ENCODE measurements around the gene CHD8. TPM values are rescaled to one million over a fixed set of nuclear protein-coding genes. Genes with fewer than 3 reads are reported as not detected.
A peak's percentile ranks its signal among the peaks of the same experiment; 100 is the strongest.

The CHD8 gene
- total and polyA plus RNA-seq, 2 experiments from 2014 or later: 21.2 to 35.9 TPM

DNA sequence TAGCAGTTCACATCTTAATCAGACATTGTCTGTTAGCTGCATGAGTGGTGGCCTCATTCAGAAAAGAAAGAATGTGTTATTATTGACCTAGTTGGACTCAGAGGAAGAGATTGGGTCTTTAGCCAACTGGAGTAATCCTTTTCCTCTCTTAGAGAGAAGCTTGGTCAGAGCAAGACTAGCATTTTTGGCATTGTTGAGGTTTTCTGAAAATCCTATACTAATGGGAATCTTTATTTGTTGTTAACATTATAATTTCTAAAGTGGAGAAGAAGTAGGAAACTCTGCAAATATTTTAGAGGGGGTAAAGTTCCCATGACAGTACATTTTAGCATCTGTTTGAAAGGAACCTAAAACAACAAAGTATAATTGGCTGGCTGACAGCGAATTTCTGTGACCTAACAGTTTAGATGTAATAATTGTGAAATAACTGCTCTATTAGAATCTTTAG, 30.7 kb upstream of the CHD8 start:
- Histone ChIP-seq H3K36me3 (ENCODE audit: low read depth) (peaks cover 38% of the 10 kb centered on the region), H3K27me3 (replicated peaks; ENCODE audit: insufficient read depth) (no peaks in the 10 kb centered on the region), H3K9ac (peak overlapping the region; percentile 26), H3K9me2 (ENCODE audit: insufficient read depth) (no peaks in the 10 kb centered on the region), H3K79me2 (ENCODE audit: insufficient read depth) (peaks cover 59% of the 10 kb centered on the region), H3K4me3 (no peak overlapping the region), H3K4me1 (ENCODE audit: insufficient read depth) (peaks cover 17% of the 10 kb centered on the region), H3K4me2 (ENCODE audit: unreplicated experiment) (peak overlapping the region; percentile 37), H2AFZ (no peak overlapping the region), H4K20me1 (ENCODE audit: insufficient read depth) (peaks cover 7% of the 10 kb centered on the region; the same call in 1 of the 2 replicates), H3F3A (ENCODE audit: insufficient read depth) (peaks cover 22% of the 10 kb centered on the region), H3K27ac (peak overlapping the region; percentile 63), H3K9me3 (ENCODE audit: low read depth) (no peaks in the 10 kb centered on the region)
- DNase-seq: peak; percentile 88
- WGBS, 2 experiments (ENCODE audit: low coverage in 1 of 2, low lambda C conversion rate in 2 of 2, missing lambda C conversion rate in 2 of 2): 90 to 100% methylated on average over 1 of the region's 1 CpG
- in situ Hi-C loops (cut with MboI): no loop called here
- TF ChIP-seq EZH2 (IDR thresholded peaks at IDR 0.05; ENCODE audit: insufficient read depth, poor library complexity, severe bottlenecking): no peak

DNA sequence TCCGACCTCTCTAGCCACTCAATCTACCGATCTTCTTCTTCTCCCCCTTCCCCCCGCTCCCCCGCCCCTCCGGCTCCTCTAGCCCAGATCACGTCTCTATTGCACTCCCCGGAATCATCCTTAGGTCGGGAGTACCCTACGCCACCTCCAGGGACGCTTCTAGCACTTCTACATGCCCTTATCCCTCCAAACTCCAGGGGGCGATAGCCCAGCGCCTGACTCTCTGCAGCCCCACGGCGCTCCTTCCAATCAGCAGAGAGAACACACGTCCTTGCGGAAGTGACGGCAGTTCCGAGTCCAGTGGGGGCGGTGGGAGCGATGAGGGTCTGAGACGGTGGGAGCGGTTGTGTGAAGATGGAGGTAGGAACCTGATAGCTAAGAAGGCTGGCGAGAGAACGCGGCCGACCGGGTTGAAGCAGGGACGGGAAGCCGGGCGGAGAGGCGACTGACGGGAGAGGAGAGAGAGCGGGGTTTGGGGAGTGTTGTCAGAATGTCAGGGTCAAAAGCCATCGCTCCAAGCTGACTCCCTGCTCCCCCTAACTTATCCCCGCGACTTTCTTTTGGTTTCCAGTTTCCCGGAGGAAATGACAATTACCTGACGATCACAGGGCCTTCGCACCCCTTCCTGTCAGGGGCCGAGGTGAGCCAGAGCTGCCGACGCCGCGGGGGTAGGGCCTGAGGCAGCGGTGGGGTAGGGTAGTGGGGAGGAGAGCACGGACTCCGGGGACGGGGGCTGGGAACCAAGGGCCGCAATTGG, 21.2 kb upstream of the CHD8 start, which contains the start of the genes RAB2B and TOX4:
RAB2B (minus strand) TSS at position 35 of the 757 bp plus-strand sequence. CDS start 87 bp downstream, outside the sequence.
TOX4 (plus strand) TSS at position 271 of the 757 bp plus-strand sequence; CDS start at position 355, 84 bp downstream.
- H3K9me3 ChIP-seq (ENCODE audit: low read depth): no peaks in the 10 kb centered on the region
- peak within 1 kb of the TSS; percentile 72 for H3K27ac ChIP-seq
- H3K9ac ChIP-seq: peak within 1 kb of the TSS; percentile 94
- peaks cover 17% of the 10 kb centered on the region for H3K4me1 ChIP-seq (ENCODE audit: insufficient read depth)
- peaks cover 82% of the 10 kb centered on the region for H3K79me2 ChIP-seq (ENCODE audit: insufficient read depth)
- H3F3A ChIP-seq (ENCODE audit: insufficient read depth): no peaks in the 10 kb centered on the region
- peak within 1 kb of the TSS; percentile 86 for H3K4me2 ChIP-seq (ENCODE audit: unreplicated experiment)
- H4K20me1 ChIP-seq (ENCODE audit: insufficient read depth): no peaks in the 10 kb centered on the region
- H3K4me3 ChIP-seq: peak within 1 kb of the TSS; percentile 90
- TF ChIP-seq EZH2 (IDR thresholded peaks at IDR 0.05; ENCODE audit: insufficient read depth, poor library complexity, severe bottlenecking): no peak
- H3K27me3 ChIP-seq (replicated peaks; ENCODE audit: insufficient read depth): no peaks in the 10 kb centered on the region
- peak within 1 kb of the TSS; percentile 80 for H2AFZ ChIP-seq
- H3K9me2 ChIP-seq (ENCODE audit: insufficient read depth): no peaks in the 10 kb centered on the region
- peak; percentile 99 for DNase-seq
- in situ Hi-C loops (cut with MboI): no loop called here
- H3K36me3 ChIP-seq (ENCODE audit: low read depth): peaks cover 8% of the 10 kb centered on the region
- 1% methylated on average over 41 to 49 of the region's 49 CpGs for WGBS, 2 experiments (ENCODE audit: low coverage in 1 of 2, low lambda C conversion rate in 2 of 2, missing lambda C conversion rate in 2 of 2)

DNA sequence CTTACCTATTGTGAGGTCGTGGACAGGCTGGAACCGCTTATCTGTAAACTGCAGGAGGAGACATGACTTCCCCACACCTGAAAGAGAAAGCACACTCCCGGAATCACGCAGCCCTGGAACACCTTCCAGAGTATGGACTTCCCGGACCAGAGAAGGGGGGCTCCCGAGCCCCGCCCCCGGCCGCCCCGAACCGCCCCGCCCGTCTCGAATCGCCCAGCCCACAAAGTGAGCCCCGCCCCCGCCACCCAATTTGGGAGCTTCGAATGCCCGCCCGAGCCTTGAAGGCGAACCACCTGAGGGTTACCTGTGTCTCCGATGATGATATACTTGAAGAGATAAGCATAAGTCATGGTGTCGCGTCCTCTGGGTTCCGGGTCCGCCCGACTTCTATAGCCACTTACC, 20.6 kb upstream of the CHD8 start:
- in situ Hi-C loops (cut with MboI): no loop called here
- Histone ChIP-seq H4K20me1 (ENCODE audit: insufficient read depth) (no peaks in the 10 kb centered on the region), H3K4me1 (ENCODE audit: insufficient read depth) (peaks cover 17% of the 10 kb centered on the region), H2AFZ (peak overlapping the region; percentile 80), H3F3A (ENCODE audit: insufficient read depth) (no peaks in the 10 kb centered on the region), H3K27me3 (replicated peaks; ENCODE audit: insufficient read depth) (no peaks in the 10 kb centered on the region), H3K79me2 (ENCODE audit: insufficient read depth) (peaks cover 77% of the 10 kb centered on the region), H3K9ac (peak overlapping the region; percentile 94), H3K4me3 (peak overlapping the region; percentile 90), H3K36me3 (ENCODE audit: low read depth) (peaks cover 8% of the 10 kb centered on the region), H3K9me3 (ENCODE audit: low read depth) (no peaks in the 10 kb centered on the region), H3K9me2 (ENCODE audit: insufficient read depth) (no peaks in the 10 kb centered on the region), H3K4me2 (ENCODE audit: unreplicated experiment) (peak overlapping the region; percentile 86), H3K27ac (peak overlapping the region; percentile 33; the same call in 1 of the 2 replicates)
- no peak for TF ChIP-seq EZH2 (IDR thresholded peaks at IDR 0.05; ENCODE audit: insufficient read depth, poor library complexity, severe bottlenecking)
- TF ChIP-seq EZH2phosphoT487 (IDR thresholded peaks at IDR 0.05; ENCODE audit: insufficient read depth, low read depth): no peak
- 1 to 3% methylated on average over 18 to 21 of the region's 27 CpGs for WGBS, 2 experiments (ENCODE audit: low coverage in 1 of 2, low lambda C conversion rate in 2 of 2, missing lambda C conversion rate in 2 of 2)
- peak; percentile 84 for DNase-seq

DNA sequence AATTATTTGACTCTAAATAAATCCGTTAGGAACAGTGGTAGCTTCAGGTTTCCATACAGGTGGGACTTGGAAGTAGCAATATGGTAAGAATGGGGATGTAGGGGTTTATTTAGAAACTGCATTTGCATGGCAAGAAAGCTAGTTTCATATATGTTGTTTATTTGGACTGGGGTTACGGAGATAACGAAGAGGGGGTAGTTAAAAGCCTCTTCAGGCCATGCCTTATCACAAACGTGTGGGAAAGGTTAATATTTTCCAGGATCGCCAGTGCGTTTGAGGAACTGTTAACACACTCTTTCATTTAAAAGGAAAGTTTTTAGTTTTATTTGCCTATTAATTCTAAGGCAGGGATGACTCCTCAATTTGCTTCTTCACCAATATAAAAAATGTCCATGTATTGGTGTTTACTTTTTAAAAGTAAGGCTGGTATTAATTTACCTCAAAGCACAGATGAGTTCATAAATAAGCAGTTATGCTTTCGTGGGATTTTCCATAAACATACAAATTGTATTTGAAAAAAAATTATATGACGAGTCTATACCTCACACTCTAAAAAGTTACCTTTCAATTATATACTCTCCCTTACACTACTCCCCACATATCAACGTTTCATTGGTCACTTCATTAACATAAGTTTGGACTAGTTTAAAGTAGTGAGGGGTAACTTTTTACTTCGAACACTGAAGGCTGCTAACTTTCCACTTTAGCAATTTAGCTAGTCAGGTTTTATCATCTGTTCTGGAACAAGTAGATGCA, 20.0 kb upstream of the CHD8 start:
- Histone ChIP-seq H3F3A (ENCODE audit: insufficient read depth) (no peaks in the 10 kb centered on the region), H3K27me3 (replicated peaks; ENCODE audit: insufficient read depth) (no peaks in the 10 kb centered on the region), H3K79me2 (ENCODE audit: insufficient read depth) (peaks cover 71% of the 10 kb centered on the region), H3K9me3 (ENCODE audit: low read depth) (no peaks in the 10 kb centered on the region), H3K9ac (peak overlapping the region; percentile 94), H3K27ac (peak overlapping the region; percentile 33; the same call in 1 of the 2 replicates), H3K9me2 (ENCODE audit: insufficient read depth) (no peaks in the 10 kb centered on the region), H3K4me1 (ENCODE audit: insufficient read depth) (peaks cover 17% of the 10 kb centered on the region), H3K4me3 (peak overlapping the region; percentile 90), H3K36me3 (ENCODE audit: low read depth) (peaks cover 8% of the 10 kb centered on the region), H4K20me1 (ENCODE audit: insufficient read depth) (no peaks in the 10 kb centered on the region), H3K4me2 (ENCODE audit: unreplicated experiment) (peak overlapping the region; percentile 86), H2AFZ (peak overlapping the region; percentile 80)
- TF ChIP-seq EZH2 (IDR thresholded peaks at IDR 0.05; ENCODE audit: insufficient read depth, poor library complexity, severe bottlenecking) (no peak), EZH2phosphoT487 (IDR thresholded peaks at IDR 0.05; ENCODE audit: insufficient read depth, low read depth) (no peak)
- in situ Hi-C loops (cut with MboI): no loop called here
- DNase-seq: no peak
- WGBS, 2 experiments (ENCODE audit: low coverage in 1 of 2, low lambda C conversion rate in 2 of 2, missing lambda C conversion rate in 2 of 2): 52 to 53% methylated on average over 10 of the region's 10 CpGs

Measured in GM23248 (cell line).